DOHH2 (cell line): ENCODE data around the gene ASAP2.

Source experiments
- EZH2phosphoT487 ChIP-seq: fragments of 200-600 bp; sonication (generic); IDR thresholded peaks from 2 replicates; pipeline ENCODE4 v1.6.1; 2017; ENCODE audit warnings: borderline replicate concordance, mild to moderate bottlenecking, antibody characterized with exemption, low read length, moderate library complexity, mixed read lengths
- TF ChIP-seq, protein P1 (sequence below): fragments of 200-600 bp; sonication (generic); IDR thresholded peaks from one replicate; pipeline ENCODE4 v1.5.1; 2014; ENCODE audit warnings: antibody characterized with exemption, mild to moderate bottlenecking, low read depth, low read length; ENCODE audit not compliant: poor library complexity, severe bottlenecking

GRCh38 chr2:9297156-9297555 lies 90.5 kb downstream of the ASAP2 start:
- TF ChIP-seq, protein P1, sequence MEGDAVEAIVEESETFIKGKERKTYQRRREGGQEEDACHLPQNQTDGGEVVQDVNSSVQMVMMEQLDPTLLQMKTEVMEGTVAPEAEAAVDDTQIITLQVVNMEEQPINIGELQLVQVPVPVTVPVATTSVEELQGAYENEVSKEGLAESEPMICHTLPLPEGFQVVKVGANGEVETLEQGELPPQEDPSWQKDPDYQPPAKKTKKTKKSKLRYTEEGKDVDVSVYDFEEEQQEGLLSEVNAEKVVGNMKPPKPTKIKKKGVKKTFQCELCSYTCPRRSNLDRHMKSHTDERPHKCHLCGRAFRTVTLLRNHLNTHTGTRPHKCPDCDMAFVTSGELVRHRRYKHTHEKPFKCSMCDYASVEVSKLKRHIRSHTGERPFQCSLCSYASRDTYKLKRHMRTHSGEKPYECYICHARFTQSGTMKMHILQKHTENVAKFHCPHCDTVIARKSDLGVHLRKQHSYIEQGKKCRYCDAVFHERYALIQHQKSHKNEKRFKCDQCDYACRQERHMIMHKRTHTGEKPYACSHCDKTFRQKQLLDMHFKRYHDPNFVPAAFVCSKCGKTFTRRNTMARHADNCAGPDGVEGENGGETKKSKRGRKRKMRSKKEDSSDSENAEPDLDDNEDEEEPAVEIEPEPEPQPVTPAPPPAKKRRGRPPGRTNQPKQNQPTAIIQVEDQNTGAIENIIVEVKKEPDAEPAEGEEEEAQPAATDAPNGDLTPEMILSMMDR, result no peak
- TF ChIP-seq EZH2phosphoT487, result no peak
